Caco-2 (cell line): ENCODE data around the gene BRINP2. TPM values are rescaled to one million over a fixed set of nuclear protein-coding genes. Genes with fewer than 3 reads are reported as not detected.

Experiments used
- BruUV-seq: library from RNA; stranded (reverse); fragments of 400-500 nt; replicated peaks from 2 replicates; lab custom pipeline; 2021; lab: Mats Ljungman, UMichigan
- CTCF ChIA-PET: fragments of 300-600 bp; sonication (Branson Sonifier 250); formaldehyde crosslinking; loops from one replicate; lab custom pipeline; 2022; ENCODE audit warnings: antibody characterized with exemption; lab: Charles Lee
- POLR2A ChIA-PET: fragments of 300-600 bp; sonication (Branson Sonifier 250); formaldehyde crosslinking; loops from one replicate; lab custom pipeline; 2022; ENCODE audit warnings: antibody characterized with exemption; lab: Charles Lee
- DNase-seq, 2 experiments: peaks; one replicate each; pipeline versions ENCODE4 v3.0.0 to v3.0.0-alpha.2; 2020 to 2022
- H3K27me3 ChIP-seq: replicated peaks from 2 replicates; pipeline ENCODE4 v1.6.0; 2011; ENCODE audit warnings: low read length; ENCODE audit not compliant: control insufficient read depth, insufficient read depth
- H3K36me3 ChIP-seq: 2 replicates; pipeline ENCODE4 v1.5.1; 2011; ENCODE audit warnings: low read length; ENCODE audit not compliant: control insufficient read depth, insufficient read depth
- H3K4me1 ChIP-seq: fragments of 250-450 bp; sonication (Bioruptor Pico); 2 replicates; pipeline ENCODE4 v1.5.1; 2020; ENCODE audit warnings: mild to moderate bottlenecking
- H3K4me3 ChIP-seq: 2 replicates; pipeline ENCODE4 v1.5.1; 2011; ENCODE audit warnings: low read depth, mild to moderate bottlenecking, control low read depth, low read length
- H3K9me3 ChIP-seq: fragments of 250-450 bp; sonication (Bioruptor Pico); 2 replicates; pipeline ENCODE4 v1.5.1; 2020; ENCODE audit warnings: mild to moderate bottlenecking, moderate library complexity
- H3K27ac Mint-ChIP-seq: one replicate; pipeline ENCODE4 v1.8.0; 2022; ENCODE audit warnings: mixed read lengths; ENCODE audit not compliant: unreplicated experiment
- H3K27me3 Mint-ChIP-seq: one replicate; pipeline ENCODE4 v1.8.0; 2022; ENCODE audit warnings: mixed read lengths; ENCODE audit not compliant: insufficient read depth, unreplicated experiment
- H3K36me3 Mint-ChIP-seq: one replicate; pipeline ENCODE4 v1.8.0; 2022; ENCODE audit warnings: mild to moderate bottlenecking, mixed read lengths; ENCODE audit not compliant: insufficient read depth, unreplicated experiment
- H3K4me1 Mint-ChIP-seq: one replicate; pipeline ENCODE4 v1.8.0; 2022; ENCODE audit warnings: low read depth, mixed read lengths; ENCODE audit not compliant: unreplicated experiment
- H3K4me3 Mint-ChIP-seq: one replicate; pipeline ENCODE4 v1.8.0; 2022; ENCODE audit warnings: mild to moderate bottlenecking, moderate library complexity, mixed read lengths; ENCODE audit not compliant: unreplicated experiment
- H3K9me3 Mint-ChIP-seq: one replicate; pipeline ENCODE4 v1.8.0; 2022; ENCODE audit warnings: mixed read lengths; ENCODE audit not compliant: unreplicated experiment
- intact Hi-C: fragments of 100-400 bp; cut with micrococcal nuclease; formaldehyde crosslinking; loops from one replicate; pipeline ENCODE4 v1.10.0; 2022; ENCODE audit not compliant: unreplicated experiment
- total RNA-seq: library from RNA; stranded (reverse); gene quantifications from 2 replicates; pipeline ENCODE4 v1.2.3, GENCODE V29; 2022
- TF ChIP-seq, protein P1 (sequence below), 2 experiments: fragments of 200-600 bp in 1 of 2; IDR thresholded peaks; 1 replicate in 1 of 2; 2 replicates in 1 of 2; pipeline versions ENCODE4 v1.5.1 to v1.8.0; 2011 to 2022; ENCODE audit warnings: antibody characterized with exemption in 1 of 2, control low read depth in 1 of 2, inconsistent platforms in 1 of 2, low read depth in 1 of 2, low read length in 1 of 2, mild to moderate bottlenecking in 1 of 2, moderate library complexity in 1 of 2; ENCODE audit not compliant: insufficient read depth in 1 of 2, severe bottlenecking in 1 of 2, unreplicated experiment in 1 of 2

Gene BRINP2
- total RNA-seq, 1 experiment from 2014 or later = not detected

- Mint-ChIP-seq H3K9me3 (no peaks in the 10 kb centered on the region), H3K27ac (no peak overlapping the region), H3K27me3 (peaks cover 16% of the 10 kb centered on the region), H3K36me3 (no peaks in the 10 kb centered on the region), H3K4me1 (no peaks in the 10 kb centered on the region), H3K4me3 (no peak overlapping the region)
- ChIA-PET POLR2A (no interaction called here), CTCF (no interaction called here)
- Histone ChIP-seq H3K9me3 (no peaks in the 10 kb centered on the region), H3K36me3 (no peaks in the 10 kb centered on the region), H3K27me3 (no peaks in the 10 kb centered on the region), H3K4me3 (no peak overlapping the region), H3K4me1 (no peaks in the 10 kb centered on the region)
- TF ChIP-seq, protein P1, sequence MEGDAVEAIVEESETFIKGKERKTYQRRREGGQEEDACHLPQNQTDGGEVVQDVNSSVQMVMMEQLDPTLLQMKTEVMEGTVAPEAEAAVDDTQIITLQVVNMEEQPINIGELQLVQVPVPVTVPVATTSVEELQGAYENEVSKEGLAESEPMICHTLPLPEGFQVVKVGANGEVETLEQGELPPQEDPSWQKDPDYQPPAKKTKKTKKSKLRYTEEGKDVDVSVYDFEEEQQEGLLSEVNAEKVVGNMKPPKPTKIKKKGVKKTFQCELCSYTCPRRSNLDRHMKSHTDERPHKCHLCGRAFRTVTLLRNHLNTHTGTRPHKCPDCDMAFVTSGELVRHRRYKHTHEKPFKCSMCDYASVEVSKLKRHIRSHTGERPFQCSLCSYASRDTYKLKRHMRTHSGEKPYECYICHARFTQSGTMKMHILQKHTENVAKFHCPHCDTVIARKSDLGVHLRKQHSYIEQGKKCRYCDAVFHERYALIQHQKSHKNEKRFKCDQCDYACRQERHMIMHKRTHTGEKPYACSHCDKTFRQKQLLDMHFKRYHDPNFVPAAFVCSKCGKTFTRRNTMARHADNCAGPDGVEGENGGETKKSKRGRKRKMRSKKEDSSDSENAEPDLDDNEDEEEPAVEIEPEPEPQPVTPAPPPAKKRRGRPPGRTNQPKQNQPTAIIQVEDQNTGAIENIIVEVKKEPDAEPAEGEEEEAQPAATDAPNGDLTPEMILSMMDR (IDR thresholded peaks at IDR 0.05; ENCODE audit: insufficient read depth in 1 of 2, low read depth in 1 of 2, low read length in 1 of 2, severe bottlenecking in 1 of 2, unreplicated experiment in 1 of 2) = no peak
- intact Hi-C loops = no loop called here
- DNase-seq = no peak
- BruUV-seq = no TSS peak
These were observed 105.0 kb downstream of the BRINP2 start for GRCh38 chr1:177275736-177276135.

- no peak for DNase-seq
- CTCF ChIA-PET = no interaction called here
- Histone ChIP-seq H3K4me3 (no peak overlapping the region), H3K4me1 (no peaks in the 10 kb centered on the region), H3K36me3 (no peaks in the 10 kb centered on the region), H3K9me3 (no peaks in the 10 kb centered on the region), H3K27me3 (no peaks in the 10 kb centered on the region)
- Mint-ChIP-seq H3K27ac (no peak overlapping the region), H3K36me3 (no peaks in the 10 kb centered on the region), H3K27me3 (peaks cover 8% of the 10 kb centered on the region), H3K9me3 (no peaks in the 10 kb centered on the region), H3K4me3 (no peak overlapping the region), H3K4me1 (no peaks in the 10 kb centered on the region)
- BruUV-seq = no TSS peak
- TF ChIP-seq, protein P1 (IDR thresholded peaks at IDR 0.05; ENCODE audit: insufficient read depth in 1 of 2, low read depth in 1 of 2, low read length in 1 of 2, severe bottlenecking in 1 of 2, unreplicated experiment in 1 of 2) = no peak
- POLR2A ChIA-PET = no interaction called here
- intact Hi-C loops = no loop called here
These were observed 108.0 kb downstream of the BRINP2 start for GRCh38 chr1:177278626-177279390.

GRCh38 chr1:177281901-177282300 lies 111.1 kb downstream of the BRINP2 start:
- H3K4me3 ChIP-seq = no peak overlapping the region
- no peaks in the 10 kb centered on the region for H3K27me3 ChIP-seq
- no peak for DNase-seq
- TF ChIP-seq, protein P1 (IDR thresholded peaks at IDR 0.05; ENCODE audit: insufficient read depth in 1 of 2, low read depth in 1 of 2, low read length in 1 of 2, severe bottlenecking in 1 of 2, unreplicated experiment in 1 of 2) = no peak
- H3K36me3 ChIP-seq = no peaks in the 10 kb centered on the region
- H3K36me3 Mint-ChIP-seq = no peaks in the 10 kb centered on the region
- no peak overlapping the region for H3K27ac Mint-ChIP-seq
- H3K4me3 Mint-ChIP-seq = no peak overlapping the region
- peaks cover 4% of the 10 kb centered on the region for H3K27me3 Mint-ChIP-seq
- intact Hi-C loops = no loop called here
- H3K4me1 ChIP-seq = no peaks in the 10 kb centered on the region
- no TSS peak for BruUV-seq
- no peaks in the 10 kb centered on the region for H3K4me1 Mint-ChIP-seq
- no peaks in the 10 kb centered on the region for H3K9me3 Mint-ChIP-seq
- POLR2A ChIA-PET = no interaction called here
- CTCF ChIA-PET = no interaction called here
- H3K9me3 ChIP-seq = no peaks in the 10 kb centered on the region
